GM19043 (cell line): Measurements from ENCODE around the gene RARRES2.

Source experiments
- ATAC-seq: cut with Tn5 transposase; IDR thresholded peaks from one replicate; pipeline ENCODE4 v1.9.1; 2021; ENCODE audit warnings: low read depth; ENCODE audit not compliant: unreplicated experiment

RARRES2 gene

GRCh38 chr7:150340024-150340749 is 1.2 kb downstream of the RARRES2 start:
- ATAC-seq, result no peak

GRCh38 chr7:150339409-150339809 is 2.0 kb downstream of the RARRES2 start:
- ATAC-seq, result no peak

GRCh38 chr7:150338166-150338829 is 3.1 kb downstream of the RARRES2 start:
- no peak for ATAC-seq

- no peak for ATAC-seq
These were observed 3.8 kb downstream of the RARRES2 start for GRCh38 chr7:150337659-150338081.

- ATAC-seq, result no peak
These were observed 4.2 kb downstream of the RARRES2 start for GRCh38 chr7:150337179-150337578.

- ATAC-seq, result no peak
These were observed 4.7 kb downstream of the RARRES2 start for GRCh38 chr7:150336746-150337145.

- ATAC-seq, result no peak
These were observed 5.7 kb downstream of the RARRES2 start for GRCh38 chr7:150335774-150336112.

GRCh38 chr7:150335108-150335773 is 6.2 kb downstream of the RARRES2 start:
- no peak for ATAC-seq

- ATAC-seq, result no peak
These were observed 7.3 kb downstream of the RARRES2 start for GRCh38 chr7:150334108-150334507.

GRCh38 chr7:150333659-150334058 is 7.8 kb downstream of the RARRES2 start:
- no peak for ATAC-seq

GRCh38 chr7:150332852-150333635 is 8.4 kb downstream of the RARRES2 start:
- ATAC-seq, result no peak

- no peak for ATAC-seq
These were observed 11.1 kb downstream of the RARRES2 start for GRCh38 chr7:150330211-150330885.

GRCh38 chr7:150329331-150330120 is 11.9 kb downstream of the RARRES2 start:
- no peak for ATAC-seq

- ATAC-seq, result no peak
These were observed 14.1 kb downstream of the RARRES2 start for GRCh38 chr7:150327308-150327707.

- no peak for ATAC-seq
These were observed 14.7 kb downstream of the RARRES2 start for GRCh38 chr7:150326657-150327268.

GRCh38 chr7:150325901-150326300 is 15.5 kb downstream of the RARRES2 start:
- ATAC-seq, result no peak

GRCh38 chr7:150325110-150325611 is 16.3 kb downstream of the RARRES2 start:
- no peak for ATAC-seq

- no peak for ATAC-seq
These were observed 17.0 kb downstream of the RARRES2 start for GRCh38 chr7:150324373-150324961.
